ENCODE measurements around the gene LINS1.

DNA sequence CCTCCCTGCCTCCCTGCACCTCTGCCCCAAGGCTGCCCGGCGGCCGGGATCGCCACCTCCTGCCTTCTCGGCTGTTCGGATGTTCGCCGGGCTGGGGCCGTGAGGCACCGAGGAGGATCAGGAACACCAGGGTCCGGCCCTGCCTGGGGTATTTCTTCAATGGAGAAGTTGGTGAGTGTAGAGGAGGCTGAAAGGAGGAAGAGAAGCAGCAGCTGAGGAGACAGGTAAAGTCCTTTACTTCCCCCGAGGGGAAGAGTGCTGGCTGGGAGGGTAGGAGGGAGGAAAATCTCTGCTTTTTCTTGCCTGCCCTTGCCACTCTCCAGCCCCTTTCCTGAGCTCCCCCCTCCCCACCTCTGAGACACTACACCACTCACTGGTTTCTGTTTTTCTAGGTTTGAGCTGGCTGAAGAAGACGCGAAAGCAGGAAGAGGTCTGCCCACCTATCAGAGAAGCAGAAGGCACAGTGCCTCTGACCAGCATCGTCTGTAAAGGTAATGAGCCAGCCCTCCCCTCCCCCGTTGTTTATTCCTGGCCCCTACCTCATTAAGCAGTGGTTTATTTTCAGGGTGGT, 924 bp upstream of the LINS1 start:
- no peak for TF ChIP-seq TAF1 (IDR thresholded peaks at IDR 0.05; ENCODE audit: low read depth)
- TF ChIP-seq RAD21 (conservative IDR thresholded peaks at IDR 0.05): no peak
- TF ChIP-seq, protein P1, sequence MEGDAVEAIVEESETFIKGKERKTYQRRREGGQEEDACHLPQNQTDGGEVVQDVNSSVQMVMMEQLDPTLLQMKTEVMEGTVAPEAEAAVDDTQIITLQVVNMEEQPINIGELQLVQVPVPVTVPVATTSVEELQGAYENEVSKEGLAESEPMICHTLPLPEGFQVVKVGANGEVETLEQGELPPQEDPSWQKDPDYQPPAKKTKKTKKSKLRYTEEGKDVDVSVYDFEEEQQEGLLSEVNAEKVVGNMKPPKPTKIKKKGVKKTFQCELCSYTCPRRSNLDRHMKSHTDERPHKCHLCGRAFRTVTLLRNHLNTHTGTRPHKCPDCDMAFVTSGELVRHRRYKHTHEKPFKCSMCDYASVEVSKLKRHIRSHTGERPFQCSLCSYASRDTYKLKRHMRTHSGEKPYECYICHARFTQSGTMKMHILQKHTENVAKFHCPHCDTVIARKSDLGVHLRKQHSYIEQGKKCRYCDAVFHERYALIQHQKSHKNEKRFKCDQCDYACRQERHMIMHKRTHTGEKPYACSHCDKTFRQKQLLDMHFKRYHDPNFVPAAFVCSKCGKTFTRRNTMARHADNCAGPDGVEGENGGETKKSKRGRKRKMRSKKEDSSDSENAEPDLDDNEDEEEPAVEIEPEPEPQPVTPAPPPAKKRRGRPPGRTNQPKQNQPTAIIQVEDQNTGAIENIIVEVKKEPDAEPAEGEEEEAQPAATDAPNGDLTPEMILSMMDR (IDR thresholded peaks at IDR 0.05; ENCODE audit: poor library complexity, severe bottlenecking): no peak
- TF ChIP-seq, protein P2, sequence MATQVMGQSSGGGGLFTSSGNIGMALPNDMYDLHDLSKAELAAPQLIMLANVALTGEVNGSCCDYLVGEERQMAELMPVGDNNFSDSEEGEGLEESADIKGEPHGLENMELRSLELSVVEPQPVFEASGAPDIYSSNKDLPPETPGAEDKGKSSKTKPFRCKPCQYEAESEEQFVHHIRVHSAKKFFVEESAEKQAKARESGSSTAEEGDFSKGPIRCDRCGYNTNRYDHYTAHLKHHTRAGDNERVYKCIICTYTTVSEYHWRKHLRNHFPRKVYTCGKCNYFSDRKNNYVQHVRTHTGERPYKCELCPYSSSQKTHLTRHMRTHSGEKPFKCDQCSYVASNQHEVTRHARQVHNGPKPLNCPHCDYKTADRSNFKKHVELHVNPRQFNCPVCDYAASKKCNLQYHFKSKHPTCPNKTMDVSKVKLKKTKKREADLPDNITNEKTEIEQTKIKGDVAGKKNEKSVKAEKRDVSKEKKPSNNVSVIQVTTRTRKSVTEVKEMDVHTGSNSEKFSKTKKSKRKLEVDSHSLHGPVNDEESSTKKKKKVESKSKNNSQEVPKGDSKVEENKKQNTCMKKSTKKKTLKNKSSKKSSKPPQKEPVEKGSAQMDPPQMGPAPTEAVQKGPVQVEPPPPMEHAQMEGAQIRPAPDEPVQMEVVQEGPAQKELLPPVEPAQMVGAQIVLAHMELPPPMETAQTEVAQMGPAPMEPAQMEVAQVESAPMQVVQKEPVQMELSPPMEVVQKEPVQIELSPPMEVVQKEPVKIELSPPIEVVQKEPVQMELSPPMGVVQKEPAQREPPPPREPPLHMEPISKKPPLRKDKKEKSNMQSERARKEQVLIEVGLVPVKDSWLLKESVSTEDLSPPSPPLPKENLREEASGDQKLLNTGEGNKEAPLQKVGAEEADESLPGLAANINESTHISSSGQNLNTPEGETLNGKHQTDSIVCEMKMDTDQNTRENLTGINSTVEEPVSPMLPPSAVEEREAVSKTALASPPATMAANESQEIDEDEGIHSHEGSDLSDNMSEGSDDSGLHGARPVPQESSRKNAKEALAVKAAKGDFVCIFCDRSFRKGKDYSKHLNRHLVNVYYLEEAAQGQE (IDR thresholded peaks at IDR 0.05; ENCODE audit: borderline replicate concordance): no peak
- no peak for TF ChIP-seq POLR2AphosphoS5 (IDR thresholded peaks at IDR 0.05)
- no peak for TF ChIP-seq SMC3 (conservative IDR thresholded peaks at IDR 0.05; ENCODE audit: poor library complexity)
